CD4-positive, alpha-beta memory T cell (primary cell): ENCODE results near the gene GCHFR. TPM values are rescaled to one million over a fixed set of nuclear protein-coding genes. Genes with fewer than 3 reads are reported as not detected.

Source experiments
- CTCF ChIA-PET: fragments of 350-600 bp; sonication (Branson Sonifier 250); formaldehyde crosslinking; loops from one replicate; lab custom pipeline; 2021; ENCODE audit warnings: inconsistent platforms; ENCODE audit not compliant: partially characterized antibody; lab: Charles Lee
- POLR2A ChIA-PET: fragments of 350-600 bp; sonication (Branson Sonifier 250); formaldehyde crosslinking; loops from one replicate; lab custom pipeline; 2021; ENCODE audit not compliant: partially characterized antibody; lab: Charles Lee
- DNase-seq, 5 donors: peaks; one replicate each; pipeline versions ENCODE4 v3.0.0 to v3.0.0-alpha.2; 2020 to 2022; ENCODE audit warnings: mixed read lengths in 1 of 5
- H3K27ac ChIP-seq: one replicate; pipeline ENCODE4 v1.7.0; 2013; ENCODE audit warnings: low read depth, low read length
- H3K27me3 ChIP-seq: 2 replicates; pipeline ENCODE4 v1.7.0; 2013; ENCODE audit warnings: mild to moderate bottlenecking, low read length, moderate library complexity; ENCODE audit not compliant: insufficient read depth
- H3K36me3 ChIP-seq: 2 replicates; pipeline ENCODE4 v1.7.0; 2013; ENCODE audit warnings: mild to moderate bottlenecking, low read length, moderate library complexity; ENCODE audit not compliant: insufficient read depth
- H3K4me1 ChIP-seq: 2 replicates; pipeline ENCODE4 v1.7.0; 2013; ENCODE audit warnings: mild to moderate bottlenecking, low read length, moderate library complexity; ENCODE audit not compliant: insufficient read depth
- H3K4me3 ChIP-seq, 2 donors: one replicate each; pipeline ENCODE4 v1.7.0; 2013; ENCODE audit warnings: low read length in 2 of 2, mild to moderate bottlenecking in 1 of 2
- H3K9me3 ChIP-seq, 2 donors: one replicate each; pipeline ENCODE4 v1.7.0; 2013; ENCODE audit warnings: low read length in 2 of 2, control low read depth in 1 of 2; ENCODE audit not compliant: control insufficient read depth in 1 of 2
- H3K27ac Mint-ChIP-seq, 7 donors: one replicate each; pipeline ENCODE4 v1.8.0; 2020 to 2021; ENCODE audit warnings: mixed read lengths in 7 of 7, mild to moderate bottlenecking in 6 of 7, inconsistent platforms in 3 of 7, moderate library complexity in 3 of 7
- H3K27me3 Mint-ChIP-seq, 2 donors: one replicate each; pipeline ENCODE4 v1.8.0; 2020 to 2021; ENCODE audit warnings: mixed read lengths in 2 of 2
- H3K36me3 Mint-ChIP-seq, 2 donors: one replicate each; pipeline ENCODE4 v1.8.0; 2020 to 2021; ENCODE audit warnings: mixed read lengths in 2 of 2, inconsistent platforms in 1 of 2, mild to moderate bottlenecking in 1 of 2
- H3K4me1 Mint-ChIP-seq, 4 donors: one replicate each; pipeline ENCODE4 v1.8.0; 2020 to 2021; ENCODE audit warnings: mixed read lengths in 4 of 4, mild to moderate bottlenecking in 1 of 4
- H3K4me3 Mint-ChIP-seq, 8 donors: one replicate each; pipeline ENCODE4 v1.8.0; 2020 to 2021; ENCODE audit warnings: mixed read lengths in 8 of 8, mild to moderate bottlenecking in 7 of 8, moderate library complexity in 6 of 8, inconsistent platforms in 3 of 8
- H3K9me3 Mint-ChIP-seq, 8 donors: one replicate each; pipeline ENCODE4 v1.8.0; 2020 to 2021; ENCODE audit warnings: mixed read lengths in 8 of 8, mild to moderate bottlenecking in 5 of 8, inconsistent platforms in 3 of 8, moderate library complexity in 1 of 8
- intact Hi-C: fragments of 100-400 bp; cut with micrococcal nuclease; formaldehyde crosslinking; loops from one replicate; pipeline ENCODE4 v1.15.1; 2023
- polyA plus RNA-seq, 2 donors: library from polyadenylated mRNA; unstranded; fragments of 300-500 nt; fragmentation: Illumina TruSeq; gene quantifications; one replicate each; pipeline ENCODE4 v1.2.3, GENCODE V29; 2021
- total RNA-seq, 2 experiments: library from RNA; stranded (reverse); gene quantifications; one replicate each; pipeline ENCODE4 v1.2.3, GENCODE V29; 2021

The GCHFR gene
- total and polyA plus RNA-seq, 4 experiments from 2014 or later, result 21.2 to 115 (median 49.4) TPM

DNA sequence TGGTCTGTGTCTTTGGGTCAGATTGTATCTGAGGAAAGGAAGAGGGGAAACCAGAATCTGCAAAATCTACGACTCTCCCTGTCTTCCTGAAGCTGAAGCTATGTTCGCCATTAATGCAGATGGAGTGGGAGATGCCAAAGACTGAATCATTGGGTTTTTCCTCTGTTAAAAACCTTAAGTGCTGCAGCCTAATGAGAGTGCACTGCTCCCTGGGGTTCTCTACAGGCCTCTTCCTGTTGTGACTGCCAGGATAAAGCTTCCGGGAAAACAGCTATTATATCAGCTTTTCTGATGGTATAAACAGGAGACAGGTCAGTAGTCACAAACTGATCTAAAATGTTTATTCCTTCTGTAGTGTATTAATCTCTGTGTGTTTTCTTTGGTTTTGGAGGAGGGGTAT lies 32.8 kb upstream of the GCHFR start:
- Histone ChIP-seq H3K4me3 (no peak overlapping the region), H3K4me1 (no peaks in the 10 kb centered on the region), H3K36me3 (peaks cover 8% of the 10 kb centered on the region), H3K27me3 (no peaks in the 10 kb centered on the region), H3K27ac (no peak overlapping the region), H3K9me3 (no peaks in the 10 kb centered on the region)
- H3K27me3 Mint-ChIP-seq, result no peaks in the 10 kb centered on the region
- H3K36me3 Mint-ChIP-seq, result peaks cover 6 to 31% of the 10 kb centered on the region in 2 donors
- ChIA-PET POLR2A (no interaction called here), CTCF (interaction anchor here (0.6 to 1.2 kb wide), 4 partner anchors 8 to 141 kb away, joined by 3 to 7 read pairs (median 3); no protein-coding TSS in a partner anchor)
- intact Hi-C loops, result no loop called here
- H3K27ac Mint-ChIP-seq, result peak overlapping the region in 2 of 7 donors; percentile 25 to 32
- H3K9me3 Mint-ChIP-seq, result no peaks in the 10 kb centered on the region
- H3K4me1 Mint-ChIP-seq, result peaks cover 0 to 2% (median 0%) of the 10 kb centered on the region in 4 donors
- H3K4me3 Mint-ChIP-seq, result no peak overlapping the region
- no peak for DNase-seq

DNA sequence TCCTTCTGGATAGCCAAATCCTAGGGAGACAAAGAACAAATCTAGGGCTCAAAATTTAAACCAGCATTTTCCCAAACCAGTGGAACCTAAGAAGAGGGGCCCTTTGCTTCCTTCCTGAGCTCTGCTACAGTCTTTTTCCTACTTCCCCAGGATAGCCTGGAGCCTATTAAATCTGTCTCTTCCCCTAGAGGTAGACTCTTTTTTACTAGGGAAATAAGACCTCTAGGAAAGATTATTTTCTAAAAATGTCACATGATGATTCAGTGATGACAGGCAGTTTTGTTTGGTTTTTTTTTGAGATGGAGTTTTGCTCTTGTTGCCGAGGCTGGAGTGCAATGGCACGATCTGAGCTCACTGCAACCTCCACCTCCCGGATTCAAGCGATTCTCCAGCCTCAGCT lies 27.3 kb upstream of the GCHFR start:
- no peaks in the 10 kb centered on the region for H3K9me3 Mint-ChIP-seq
- POLR2A ChIA-PET, result no interaction called here
- H3K4me3 Mint-ChIP-seq, result no peak overlapping the region
- Histone ChIP-seq H3K4me3 (no peak overlapping the region), H3K4me1 (no peaks in the 10 kb centered on the region), H3K27me3 (no peaks in the 10 kb centered on the region), H3K27ac (no peak overlapping the region), H3K36me3 (peaks cover 44% of the 10 kb centered on the region), H3K9me3 (no peaks in the 10 kb centered on the region)
- H3K4me1 Mint-ChIP-seq, result no peaks in the 10 kb centered on the region
- CTCF ChIA-PET, result no interaction called here
- H3K36me3 Mint-ChIP-seq, result peaks cover 19 to 54% of the 10 kb centered on the region in 2 donors
- intact Hi-C loops, result no loop called here
- H3K27ac Mint-ChIP-seq, result no peak overlapping the region
- no peak for DNase-seq
- H3K27me3 Mint-ChIP-seq, result no peaks in the 10 kb centered on the region

DNA sequence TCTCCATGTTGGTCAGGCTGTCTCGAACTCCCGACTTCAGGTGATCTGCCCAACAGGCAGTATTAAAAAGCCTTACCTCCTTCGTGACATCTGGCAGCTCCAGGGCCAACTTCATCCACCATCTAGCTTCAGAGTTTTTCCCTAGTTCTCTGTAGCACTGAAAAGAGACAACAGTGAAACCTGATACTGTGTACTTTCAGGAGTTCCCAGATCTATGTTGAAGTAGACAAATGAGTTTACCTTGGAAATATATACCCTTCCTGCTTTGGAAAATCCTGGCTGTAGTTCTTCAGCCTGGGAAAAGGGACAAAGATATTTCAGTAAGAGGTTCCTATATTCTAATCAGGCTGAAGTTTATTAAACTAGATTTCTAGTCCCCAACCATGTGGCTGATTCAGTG lies 26.8 kb upstream of the GCHFR start:
- Histone ChIP-seq H3K27ac (no peak overlapping the region), H3K27me3 (no peaks in the 10 kb centered on the region), H3K4me3 (no peak overlapping the region), H3K9me3 (no peaks in the 10 kb centered on the region), H3K36me3 (peaks cover 44% of the 10 kb centered on the region), H3K4me1 (no peaks in the 10 kb centered on the region)
- peak overlapping the region in 1 of 7 donors; percentile 64 for H3K27ac Mint-ChIP-seq
- ChIA-PET POLR2A (no interaction called here), CTCF (no interaction called here)
- H3K36me3 Mint-ChIP-seq, result peaks cover 19 to 53% of the 10 kb centered on the region in 2 donors
- intact Hi-C loops, result no loop called here
- H3K4me1 Mint-ChIP-seq, result no peaks in the 10 kb centered on the region
- no peaks in the 10 kb centered on the region for H3K27me3 Mint-ChIP-seq
- no peaks in the 10 kb centered on the region for H3K9me3 Mint-ChIP-seq
- DNase-seq, result no peak
- H3K4me3 Mint-ChIP-seq, result no peak overlapping the region

DNA sequence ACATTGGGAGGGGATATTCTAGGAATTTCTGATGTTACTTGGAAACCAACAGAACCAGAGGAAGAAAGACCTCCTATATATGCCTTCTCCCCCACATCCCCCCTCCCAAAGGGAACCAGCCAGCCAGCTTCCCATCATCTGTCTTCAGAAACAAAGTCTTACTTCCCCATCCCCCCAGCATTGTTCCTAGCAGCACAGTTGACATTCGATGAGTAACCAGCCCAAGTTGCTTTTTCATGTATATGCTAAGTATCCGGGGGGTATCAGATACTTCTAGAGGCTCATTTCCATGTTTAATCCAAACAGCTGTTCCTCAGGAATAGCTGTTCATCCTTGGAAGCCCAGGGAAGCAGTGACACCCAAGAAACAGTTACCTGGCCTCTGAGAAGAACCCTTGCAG lies 24.8 kb upstream of the GCHFR start:
- H3K9me3 Mint-ChIP-seq, result peaks cover 0 to 1% (median 0%) of the 10 kb centered on the region in 8 donors
- no peaks in the 10 kb centered on the region for H3K27me3 Mint-ChIP-seq
- DNase-seq, result no peak
- intact Hi-C loops, result no loop called here
- H3K4me1 Mint-ChIP-seq, result peaks cover 6 to 12% (median 7%) of the 10 kb centered on the region in 4 donors
- no peak overlapping the region for H3K4me3 ChIP-seq
- peak overlapping the region in 2 of 7 donors; percentile 23 to 36 for H3K27ac Mint-ChIP-seq
- POLR2A ChIA-PET, result interaction anchor here (2.2 kb wide), 1 partner anchor 44 kb away, joined by 6 read pairs; the partner anchor contains the start of gene RAD51
- CTCF ChIA-PET, result interaction anchor here (1.2 to 1.7 kb wide), 3 partner anchors 11 to 44 kb away, joined by 3 to 6 read pairs (median 4); partner anchors contain the start of gene RAD51
- H3K4me3 Mint-ChIP-seq, result no peak overlapping the region
- no peaks in the 10 kb centered on the region for H3K9me3 ChIP-seq
- peaks cover 44% of the 10 kb centered on the region for H3K36me3 ChIP-seq
- H3K27ac ChIP-seq, result no peak overlapping the region
- peaks cover 22 to 65% of the 10 kb centered on the region in 2 donors for H3K36me3 Mint-ChIP-seq
- no peaks in the 10 kb centered on the region for H3K27me3 ChIP-seq
- H3K4me1 ChIP-seq, result peaks cover 12% of the 10 kb centered on the region

DNA sequence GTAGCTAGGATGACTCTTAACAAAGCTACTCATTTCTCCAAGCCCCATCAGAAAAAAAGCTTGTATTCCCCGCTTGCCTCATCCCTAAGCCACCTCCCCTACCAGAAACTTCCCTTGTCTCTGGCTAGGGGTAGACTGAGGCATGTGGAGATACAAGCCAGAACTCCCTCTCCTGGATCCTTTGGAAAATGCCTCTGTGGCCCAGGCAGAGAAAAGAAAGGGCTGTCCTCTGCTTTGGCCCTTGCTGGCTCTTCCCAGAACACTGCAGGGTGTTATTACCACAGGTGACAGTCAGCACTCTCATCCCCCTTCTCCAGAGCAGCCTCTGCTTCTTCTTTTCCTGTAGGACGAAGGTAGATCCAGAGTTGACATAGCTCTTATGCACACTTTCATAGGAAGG lies 24.0 kb upstream of the GCHFR start:
- Mint-ChIP-seq H3K36me3 (peaks cover 24 to 66% of the 10 kb centered on the region in 2 donors), H3K27ac (peak overlapping the region in 1 of 7 donors; percentile 37), H3K4me3 (no peak overlapping the region), H3K9me3 (peaks cover 0 to 2% (median 0%) of the 10 kb centered on the region in 8 donors), H3K27me3 (no peaks in the 10 kb centered on the region), H3K4me1 (peaks cover 8 to 18% (median 13%) of the 10 kb centered on the region in 4 donors)
- POLR2A ChIA-PET, result interaction anchor here (2.2 kb wide), 1 partner anchor 45 kb away, joined by 6 read pairs; the partner anchor contains the start of gene RAD51
- CTCF ChIA-PET, result interaction anchor here (0.6 to 1.7 kb wide), 5 partner anchors 10 to 339 kb away, joined by 3 to 6 read pairs (median 3); partner anchors contain the start of gene RAD51
- peaks cover 44% of the 10 kb centered on the region for H3K36me3 ChIP-seq
- H3K27ac ChIP-seq, result no peak overlapping the region
- H3K27me3 ChIP-seq, result no peaks in the 10 kb centered on the region
- H3K4me3 ChIP-seq, result no peak overlapping the region
- no peaks in the 10 kb centered on the region for H3K9me3 ChIP-seq
- DNase-seq, result no peak
- H3K4me1 ChIP-seq, result peaks cover 20% of the 10 kb centered on the region
- intact Hi-C loops, result no loop called here

DNA sequence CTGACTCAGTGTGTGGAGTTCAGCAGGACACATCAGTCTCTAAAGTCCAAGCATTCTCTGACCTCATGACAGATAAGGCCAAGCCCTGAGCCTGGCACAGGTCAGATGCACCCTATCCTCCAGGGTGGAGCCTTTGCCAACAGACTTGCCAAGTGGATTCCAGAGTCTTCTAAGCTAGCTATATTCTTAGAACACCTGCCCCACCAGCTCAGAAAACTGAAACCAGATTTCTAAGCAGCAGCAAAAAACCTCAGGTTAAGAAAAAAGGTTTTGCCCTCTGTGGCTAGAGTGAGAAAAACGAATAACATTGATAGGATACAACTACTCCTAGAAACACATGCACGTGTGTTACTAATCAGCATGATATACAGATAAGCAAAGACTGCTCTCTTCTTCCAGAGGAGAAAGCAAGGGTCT lies 20.4 kb upstream of the GCHFR start:
- H3K27me3 Mint-ChIP-seq, result no peaks in the 10 kb centered on the region
- Histone ChIP-seq H3K9me3 (no peaks in the 10 kb centered on the region), H3K36me3 (peaks cover 20% of the 10 kb centered on the region), H3K4me1 (peaks cover 26% of the 10 kb centered on the region), H3K4me3 (no peak overlapping the region), H3K27me3 (no peaks in the 10 kb centered on the region), H3K27ac (peak overlapping the region; percentile 71)
- intact Hi-C loops, result no loop called here
- H3K27ac Mint-ChIP-seq, result peak overlapping the region; percentile 96 to 99 (median 97)
- H3K9me3 Mint-ChIP-seq, result peaks cover 0 to 2% (median 0%) of the 10 kb centered on the region in 8 donors
- ChIA-PET POLR2A (interaction anchor here (1.2 to 3.1 kb wide), 4 partner anchors 9 to 48 kb away, joined by 3 to 24 read pairs (median 8); partner anchors contain the start of genes GCHFR and RAD51), CTCF (interaction anchor here (0.7 to 2.0 kb wide), 12 partner anchors 9 to 326 kb away, joined by 3 to 8 read pairs (median 4); partner anchors contain the start of gene RAD51)
- H3K4me3 Mint-ChIP-seq, result peak overlapping the region in 7 of 8 donors; percentile 51 to 83 (median 71)
- H3K36me3 Mint-ChIP-seq, result peaks cover 10 to 57% of the 10 kb centered on the region in 2 donors
- peaks cover 10 to 20% (median 16%) of the 10 kb centered on the region in 4 donors for H3K4me1 Mint-ChIP-seq
- DNase-seq, result peak in 1 of 5 donors; percentile 49
